DMS79 (cell line): Measurements from ENCODE around the gene GTF2H3.

Experiments used
- DNase-seq: peaks from one replicate; lab custom pipeline; 2025; lab: John Stamatoyannopoulos, UW

The GTF2H3 gene

DNA sequence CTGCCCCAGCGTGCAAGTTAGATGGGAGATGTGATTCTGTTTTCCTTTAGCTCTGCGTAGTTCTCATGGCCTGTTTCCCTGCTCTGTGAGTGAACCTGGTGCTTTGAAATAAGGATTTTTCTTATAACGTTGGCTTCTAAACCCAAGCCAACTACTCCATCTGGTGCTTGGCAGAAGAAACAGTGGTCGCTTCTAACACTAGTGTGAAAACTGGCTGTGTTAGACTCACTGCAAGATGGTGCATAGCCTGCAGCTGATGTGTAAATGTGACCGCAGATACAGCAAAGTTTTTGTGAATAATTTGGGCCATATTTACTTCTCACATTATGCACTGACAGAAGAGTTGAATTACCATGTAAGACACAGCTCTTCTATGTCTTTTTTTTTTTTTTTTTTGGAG, 12.2 kb downstream of the GTF2H3 start:
- no peak for DNase-seq

DNA sequence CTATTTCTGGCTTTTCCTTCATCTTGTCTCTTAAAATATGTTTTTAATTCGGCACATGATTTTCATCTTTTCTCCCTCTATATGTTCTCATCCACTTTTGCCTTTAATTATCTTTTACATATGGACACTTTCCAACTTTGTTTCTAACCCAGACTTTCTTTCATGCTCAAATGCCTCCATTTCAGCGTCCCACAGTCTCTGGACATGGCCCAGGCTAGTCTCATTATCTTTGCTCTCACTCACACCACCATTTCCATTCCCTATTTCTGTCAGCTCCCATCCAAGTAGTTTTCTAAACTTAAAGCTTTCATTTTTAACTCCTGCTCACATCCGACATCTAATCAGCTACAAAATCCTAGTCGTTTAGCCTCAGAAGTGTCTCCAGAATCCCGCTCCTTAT, 14.8 kb downstream of the GTF2H3 start:
- DNase-seq: no peak

GRCh38 chr12:123654129-123654701, 20.6 kb downstream of the GTF2H3 start:
- no peak for DNase-seq

DNA sequence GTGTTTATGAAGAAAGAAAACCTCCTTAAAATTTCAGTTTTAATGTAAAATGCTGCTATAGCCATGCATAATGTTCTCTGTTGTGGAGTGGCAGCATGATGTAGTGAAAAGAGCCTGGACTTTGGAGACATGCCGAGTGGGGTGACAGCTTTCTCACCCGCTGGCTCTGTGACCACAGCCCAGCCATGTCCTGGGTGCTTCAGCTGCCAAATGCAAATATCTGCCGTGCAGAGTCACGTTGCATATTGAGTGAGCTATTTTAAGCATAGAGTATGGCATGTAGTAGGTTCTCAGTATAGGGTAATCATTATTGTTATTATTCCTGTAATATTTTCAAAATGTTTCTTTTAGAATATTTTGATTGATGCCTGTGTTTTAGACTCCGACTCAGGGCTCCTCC, 21.8 kb downstream of the GTF2H3 start:
- DNase-seq: no peak

DNA sequence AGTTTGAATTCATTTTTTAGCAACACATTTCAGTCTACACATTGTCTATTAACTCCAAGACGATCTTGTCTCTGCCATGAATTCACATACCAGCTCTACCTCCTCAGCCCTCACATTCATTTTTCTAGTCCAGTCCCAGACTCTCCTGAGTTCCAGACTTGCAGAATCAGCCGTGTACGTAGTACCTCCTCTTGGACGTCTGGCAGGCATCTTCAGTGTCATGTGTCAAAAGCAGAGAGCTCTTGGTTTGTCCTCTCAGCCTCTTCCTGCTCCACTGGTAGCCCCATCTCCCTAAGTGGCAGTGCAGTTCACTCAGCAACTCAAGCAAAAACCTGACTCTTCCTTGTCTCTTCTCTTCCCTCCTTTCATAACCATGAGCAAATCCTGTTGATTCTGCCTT, 22.8 kb downstream of the GTF2H3 start:
- DNase-seq: no peak

DNA sequence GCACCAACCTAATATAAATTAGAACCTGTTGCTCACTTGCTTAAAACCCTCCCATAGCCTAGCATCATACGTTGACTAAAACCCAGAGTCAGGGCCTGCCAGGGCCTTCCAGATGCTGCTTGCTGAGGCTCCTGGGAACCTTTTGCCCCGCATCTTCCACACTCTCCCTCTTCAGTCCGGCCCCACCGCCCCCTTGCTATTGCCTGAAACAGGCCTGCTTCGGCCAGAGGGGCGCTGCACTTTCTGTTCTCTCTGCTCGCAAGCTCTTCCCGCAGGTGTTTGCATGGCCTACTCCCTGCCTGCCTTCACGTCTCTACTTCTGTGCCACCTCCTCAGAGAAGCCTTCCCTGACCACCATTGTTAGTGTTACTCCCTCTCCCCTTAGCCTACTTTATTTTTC, 23.6 kb downstream of the GTF2H3 start:
- no peak for DNase-seq

DNA sequence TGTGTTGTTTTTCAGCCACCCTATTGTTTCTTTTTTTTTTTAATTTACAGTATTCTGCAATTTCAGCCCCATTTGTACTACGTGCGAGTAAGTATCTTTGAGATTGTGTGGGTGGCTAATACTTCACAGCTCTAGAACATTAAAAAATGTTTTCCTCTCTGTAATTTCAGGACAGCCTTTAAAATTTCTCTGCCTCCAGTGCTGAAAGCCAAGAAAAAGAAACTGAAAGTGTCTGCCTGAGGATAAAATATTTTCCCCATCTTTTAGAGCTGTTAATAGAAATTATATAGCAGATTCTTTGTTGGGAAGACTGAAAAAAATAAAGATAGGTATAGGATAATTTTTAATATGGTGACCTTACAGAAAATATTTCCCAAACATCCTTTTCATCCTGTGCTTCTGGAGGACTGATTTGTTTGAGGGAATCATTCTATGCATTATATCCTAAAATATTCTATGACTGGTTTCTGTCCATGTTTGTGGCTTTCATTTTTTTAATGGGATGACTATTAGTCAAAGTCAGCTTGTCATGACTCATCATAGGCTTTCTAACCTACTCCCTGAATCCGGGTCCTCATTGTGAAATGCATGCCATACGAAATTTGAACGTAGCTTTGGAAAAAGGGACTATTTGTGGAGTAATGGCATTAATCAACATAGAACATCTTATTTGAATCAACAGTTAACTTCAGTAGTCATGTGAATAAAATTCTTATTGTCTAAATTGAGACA, 26.5 kb downstream of the GTF2H3 start:
- no peak for DNase-seq

DNA sequence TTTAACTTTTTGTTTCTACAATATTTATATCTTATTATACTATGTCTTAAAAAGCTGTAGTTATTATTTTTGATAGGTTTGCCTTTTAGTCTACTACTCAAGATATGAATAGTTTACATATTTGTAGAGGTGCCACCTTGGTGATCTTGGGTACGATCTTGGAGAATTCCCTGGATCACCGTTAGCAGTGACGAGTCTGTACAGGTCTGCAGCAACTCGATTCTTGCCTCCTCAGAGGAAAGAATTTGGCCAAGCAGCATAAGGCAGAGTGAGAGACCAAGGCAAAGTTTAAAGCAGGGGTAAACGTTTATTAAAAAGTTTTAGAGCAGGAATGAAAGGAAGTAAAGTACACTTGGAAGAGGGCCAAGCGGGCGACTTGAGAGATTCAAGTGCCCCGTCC, 34.1 kb downstream of the GTF2H3 start:
- no peak for DNase-seq

DNA sequence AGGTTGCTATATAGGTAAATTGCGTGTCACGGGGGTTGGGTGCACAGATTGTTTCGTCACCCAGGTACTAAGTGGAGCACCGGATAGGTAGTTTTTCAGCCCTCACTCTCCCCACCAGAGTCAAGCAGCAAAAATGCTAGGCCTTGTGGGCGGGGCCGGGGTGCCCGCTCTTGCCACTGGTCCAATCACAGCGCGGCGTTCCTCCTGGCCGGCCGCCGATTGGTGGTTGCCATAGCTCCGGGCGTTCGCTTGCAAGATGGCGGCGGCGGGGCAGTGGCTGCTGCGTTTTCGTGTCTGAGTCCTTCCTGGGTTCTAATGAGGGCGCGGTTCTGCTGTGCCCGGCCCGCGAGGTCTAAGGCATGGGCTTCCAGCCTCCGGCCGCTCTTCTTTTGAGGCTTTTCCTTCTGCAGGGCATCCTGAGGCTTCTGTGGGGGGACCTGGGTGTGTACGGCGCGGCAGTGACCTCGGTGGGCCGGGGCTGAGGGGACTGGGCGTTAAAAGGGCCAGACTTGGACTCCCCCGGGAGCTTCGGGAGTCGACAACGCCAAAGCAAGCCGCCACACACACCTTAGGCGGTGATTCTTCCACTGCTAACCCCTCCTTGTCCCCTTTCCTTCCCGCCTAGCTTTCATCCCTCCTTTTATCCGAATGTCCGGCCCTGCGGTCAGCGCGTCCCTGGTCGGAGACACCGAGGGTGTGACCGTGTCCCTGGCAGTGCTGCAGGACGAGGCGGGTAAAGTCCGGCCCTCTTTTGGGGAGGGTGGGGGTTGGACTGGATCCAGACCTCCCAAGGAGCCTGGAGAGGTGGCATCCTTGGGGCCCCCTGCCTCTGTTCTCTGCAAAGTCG, 37.5 kb downstream of the GTF2H3 start, which contains the start of gene TCTN2:
TSS of gene TCTN2 (plus strand) at position 232 of the 847 bp plus-strand sequence. CDS start at position 360, 128 bp downstream.
- DNase-seq: peak; percentile 83

DNA sequence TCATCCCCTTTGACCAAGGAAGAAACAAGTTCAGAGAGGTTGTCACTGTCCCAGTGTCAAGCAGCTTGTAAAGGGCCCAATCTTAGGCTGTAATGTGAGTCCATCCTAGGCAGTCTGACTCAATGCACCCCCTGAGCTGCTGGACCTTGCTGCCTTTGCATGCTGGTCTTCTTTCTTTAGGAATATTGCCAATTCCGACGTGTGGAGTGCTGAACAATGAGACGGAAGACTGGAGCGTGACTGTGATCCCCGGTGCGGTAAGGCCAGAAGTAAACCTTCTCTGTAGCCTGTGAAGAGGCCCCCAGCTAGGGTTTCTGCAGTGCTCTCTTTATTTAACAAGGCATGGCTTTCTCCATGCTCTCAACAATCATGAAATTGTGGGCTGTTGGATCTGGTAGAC, 38.2 kb downstream of the GTF2H3 start:
- peak; percentile 18 for DNase-seq

GRCh38 chr12:123675436-123675835, 41.8 kb downstream of the GTF2H3 start:
- DNase-seq: no peak

DNA sequence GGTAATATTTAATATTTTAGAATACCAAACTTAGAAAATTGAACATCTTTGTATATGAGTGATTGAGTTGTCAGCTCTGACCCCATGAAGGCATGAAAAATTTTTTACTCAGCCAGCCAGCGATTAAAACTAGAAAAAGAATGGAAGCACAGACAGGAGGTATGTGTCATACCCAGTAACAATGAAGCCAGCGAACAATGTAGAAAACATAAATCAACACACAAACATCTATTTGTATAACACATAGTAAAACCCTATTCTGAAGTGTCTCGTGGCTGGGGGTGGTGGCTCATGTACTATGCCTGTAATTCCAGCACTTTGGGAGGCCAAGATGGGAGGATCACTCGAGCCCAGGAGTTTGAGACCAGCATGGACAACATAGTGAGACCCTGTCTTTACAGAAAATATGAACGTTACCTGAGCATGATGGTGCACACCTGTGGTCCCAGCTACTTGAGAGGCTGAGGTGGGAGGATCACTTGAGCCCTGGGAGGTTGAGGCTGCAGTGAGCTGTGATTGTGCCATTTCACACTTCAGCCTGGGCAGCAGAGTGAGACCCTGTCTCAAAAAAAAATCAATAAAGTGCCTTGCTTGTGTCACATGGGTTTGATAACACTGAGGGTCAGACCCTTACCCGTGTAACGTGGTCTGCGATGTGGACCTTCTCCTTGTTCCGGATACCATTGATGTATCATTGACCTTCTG, 43.1 kb downstream of the GTF2H3 start:
- no peak for DNase-seq

- DNase-seq: no peak
Observed at GRCh38 chr12:123678981-123679380, 45.4 kb downstream of the GTF2H3 start.

- DNase-seq: no peak
Observed at GRCh38 chr12:123681605-123682004, 48.0 kb downstream of the GTF2H3 start.

DNA sequence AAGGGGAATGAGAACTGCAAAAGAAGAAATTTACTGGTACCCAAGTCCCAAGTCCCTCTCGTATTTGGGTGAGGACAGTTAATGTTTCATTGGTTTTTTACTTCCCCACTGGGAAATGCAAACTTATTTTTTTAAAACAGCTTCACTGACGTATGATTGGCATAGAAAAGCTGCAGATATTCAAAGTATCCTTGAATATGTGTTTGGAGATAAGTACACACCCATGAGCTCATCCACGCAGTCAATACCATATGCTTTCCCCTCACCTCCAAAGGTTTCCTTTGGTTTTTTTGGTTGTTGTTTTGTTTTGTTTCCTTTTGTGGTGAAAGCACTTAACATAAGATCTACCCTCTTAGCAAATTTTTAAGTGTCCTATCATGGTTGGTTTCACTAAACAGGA, 50.3 kb downstream of the GTF2H3 start:
- DNase-seq: no peak

DNA sequence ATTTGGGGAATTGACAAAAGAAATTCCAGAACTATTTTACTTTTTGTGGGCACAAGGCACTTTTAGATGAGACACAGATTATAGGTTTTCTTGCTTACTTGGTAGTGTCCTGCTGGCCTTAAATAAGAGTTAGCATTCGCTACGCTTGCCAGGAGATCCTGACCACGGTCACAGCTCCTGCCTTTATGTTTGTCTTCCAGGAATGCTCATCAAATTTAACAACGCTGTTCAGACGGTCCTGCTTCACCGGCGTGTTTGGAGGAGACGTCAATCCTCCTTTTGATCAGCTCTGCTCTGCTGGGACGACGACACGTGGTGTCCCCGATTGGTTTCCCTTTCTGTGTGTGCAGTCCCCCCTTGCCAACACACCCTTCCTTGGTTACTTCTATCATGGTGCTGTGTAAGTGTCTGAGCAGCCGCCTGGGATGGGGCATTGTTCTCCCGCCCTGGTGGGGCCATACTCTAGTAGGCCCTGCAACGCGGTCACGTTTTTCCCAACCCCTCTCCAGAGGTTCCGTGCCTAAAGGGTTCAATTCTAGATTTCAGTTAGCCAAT, 53.1 kb downstream of the GTF2H3 start:
- DNase-seq: no peak

GRCh38 chr12:123690191-123690840, 56.7 kb downstream of the GTF2H3 start:
- no peak for DNase-seq

DNA sequence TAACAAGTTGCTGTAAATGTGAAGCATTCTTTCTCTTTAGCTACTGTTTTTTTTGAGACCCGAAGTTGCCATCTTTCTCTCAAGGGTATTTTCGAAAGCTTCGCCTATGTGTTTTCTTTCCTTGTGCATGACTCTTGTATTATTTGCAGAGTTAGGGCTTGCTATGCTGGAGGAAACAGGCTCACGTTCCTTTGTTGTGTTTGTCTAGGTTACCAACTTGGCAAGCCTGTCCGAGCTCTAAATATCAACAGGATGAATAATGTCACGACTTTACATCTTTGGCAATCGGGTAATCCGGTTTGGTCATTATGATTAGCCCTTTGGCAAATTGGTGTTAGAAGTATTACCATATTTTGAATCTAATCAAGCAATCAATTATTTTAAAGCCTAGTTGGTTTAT, 62.6 kb downstream of the GTF2H3 start:
- no peak for DNase-seq

DNA sequence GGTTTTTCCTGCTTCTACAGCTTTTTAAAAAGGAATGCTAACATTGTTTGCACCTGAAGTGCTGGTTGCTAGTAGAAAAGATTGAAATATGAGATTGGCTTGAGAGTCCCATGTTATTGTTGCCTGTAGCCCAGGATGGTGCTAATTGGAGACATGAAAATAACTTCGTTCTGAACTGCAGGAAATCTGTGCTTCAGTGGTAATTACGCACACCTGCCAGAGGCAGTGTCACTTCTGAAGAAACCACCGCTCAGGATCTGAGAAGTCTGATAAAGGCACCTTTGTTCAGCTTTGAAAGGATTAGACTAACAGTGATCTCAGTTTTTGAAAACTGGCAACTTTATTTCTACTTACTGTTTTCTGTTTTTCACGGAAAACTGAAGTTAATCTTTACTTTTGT, 63.0 kb downstream of the GTF2H3 start:
- no peak for DNase-seq

DNA sequence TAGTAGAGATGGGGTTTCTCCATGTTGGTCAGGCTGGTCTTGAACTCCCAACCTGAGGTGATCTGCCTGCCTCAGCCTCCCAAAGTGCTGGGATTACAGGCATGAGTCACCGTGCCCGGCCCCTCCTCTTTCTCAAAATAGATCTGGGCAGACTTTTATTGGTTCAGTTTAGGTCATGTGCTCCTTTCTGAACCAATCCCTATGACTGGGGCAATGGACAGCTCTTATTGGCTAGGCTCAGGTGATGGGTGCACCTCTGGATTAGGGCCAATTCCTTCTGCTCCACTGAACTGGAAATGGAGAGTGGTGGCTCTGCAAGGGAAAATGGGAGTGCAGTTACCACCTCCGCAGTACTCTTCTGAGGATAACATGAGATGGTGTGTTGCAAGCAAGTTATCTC, 72.3 kb downstream of the GTF2H3 start:
- no peak for DNase-seq

DNA sequence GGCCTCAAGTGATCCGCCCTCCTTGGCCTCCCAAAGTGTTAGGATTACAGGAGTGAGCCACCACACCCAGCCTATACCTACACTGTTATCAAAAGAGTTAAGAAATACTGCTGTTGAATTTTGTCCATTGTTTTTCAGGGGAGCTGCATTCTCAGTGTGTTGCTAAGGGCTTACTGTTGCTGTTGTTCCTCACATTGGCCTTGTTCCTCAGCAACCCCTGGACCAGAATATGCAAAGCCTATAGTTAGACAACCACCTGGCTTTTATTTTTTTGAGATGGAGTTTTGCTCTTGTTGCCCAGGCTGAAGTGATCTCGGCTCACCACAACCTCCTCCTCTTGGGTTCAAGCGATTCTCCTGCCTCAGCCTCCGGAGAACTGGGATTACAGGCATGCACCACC, 73.8 kb downstream of the GTF2H3 start:
- no peak for DNase-seq
